Endodermal cell (in vitro differentiated cells): ENCODE measurements around the gene CCDC86. TPM values are rescaled to one million over a fixed set of nuclear protein-coding genes. Genes with fewer than 3 reads are reported as not detected.
A peak's percentile ranks its signal among the peaks of the same experiment; 100 is the strongest.

Source experiments
- DNase-seq: peaks from one replicate; pipeline ENCODE4 v3.0.0-alpha.2; 2017
- H3K27ac ChIP-seq: 2 replicates; pipeline ENCODE4 v1.5.1; 2013; ENCODE audit warnings: mild to moderate bottlenecking, low read depth, low read length, moderate library complexity
- H3K27me3 ChIP-seq: 2 replicates; pipeline ENCODE4 v1.6.1; 2013; ENCODE audit warnings: mild to moderate bottlenecking, low read length, moderate library complexity; ENCODE audit not compliant: insufficient read depth, control insufficient read depth, poor library complexity, severe bottlenecking
- H3K36me3 ChIP-seq: 2 replicates; pipeline ENCODE4 v1.7.0; 2013; ENCODE audit warnings: mild to moderate bottlenecking, low read length, moderate library complexity; ENCODE audit not compliant: control insufficient read depth, insufficient read depth
- H3K4me1 ChIP-seq: one replicate; pipeline ENCODE4 v1.7.0; 2013; ENCODE audit warnings: low read length; ENCODE audit not compliant: control insufficient read depth, insufficient read depth
- H3K4me3 ChIP-seq: 2 replicates; pipeline ENCODE4 v1.5.1; 2013; ENCODE audit warnings: mild to moderate bottlenecking, low read length, moderate library complexity
- H3K9ac ChIP-seq: 2 replicates; pipeline ENCODE4 v1.6.1; 2013; ENCODE audit warnings: mild to moderate bottlenecking, low read length, moderate library complexity; ENCODE audit not compliant: poor library complexity, severe bottlenecking; ENCODE audit errors: extremely low read depth
- H3K9me3 ChIP-seq: 2 replicates; pipeline ENCODE4 v1.6.1; 2013; ENCODE audit warnings: mild to moderate bottlenecking, low read length, moderate library complexity; ENCODE audit not compliant: control insufficient read depth
- H3K27ac Mint-ChIP-seq: 2 replicates; pipeline ENCODE4 v1.8.0; 2020; ENCODE audit warnings: mixed read lengths
- H3K27me3 Mint-ChIP-seq: 2 replicates; pipeline ENCODE4 v1.8.0; 2021; ENCODE audit warnings: mild to moderate bottlenecking, mixed read lengths; ENCODE audit not compliant: insufficient read depth
- H3K36me3 Mint-ChIP-seq: 2 replicates; pipeline ENCODE4 v1.8.0; 2020; ENCODE audit warnings: low read depth, mixed read lengths
- H3K4me1 Mint-ChIP-seq: 2 replicates; pipeline ENCODE4 v1.8.0; 2020; ENCODE audit warnings: mixed read lengths
- H3K4me3 Mint-ChIP-seq: 2 replicates; pipeline ENCODE4 v1.8.0; 2020; ENCODE audit warnings: mild to moderate bottlenecking, moderate library complexity, mixed read lengths
- H3K9me3 Mint-ChIP-seq: 2 replicates; pipeline ENCODE4 v1.8.0; 2020; ENCODE audit warnings: mild to moderate bottlenecking, mixed read lengths
- CTCF ChIP-seq: fragments of 200-600 bp; sonication (generic); conservative IDR thresholded peaks from 2 replicates; pipeline ENCODE4 v1.5.0; 2021; ENCODE audit warnings: antibody characterized with exemption, mild to moderate bottlenecking
- WGBS, 2 experiments: methylation state at CpG; one replicate each; pipeline versions ENCODE4 v1.1.5 to v1.1.7; 2013; ENCODE audit warnings: missing lambda C conversion rate in 2 of 2, mixed read lengths in 1 of 2; ENCODE audit not compliant: insufficient coverage in 1 of 2, insufficient read length in 1 of 2; 5-methylcytosine and 5-hydroxymethylcytosine counted together
- total RNA-seq, 2 donors: library from RNA; stranded (reverse); fragmentation: NEBNext Ultra II Directional in 1 of 2; extraction: Animal tissue kit (Norgen Biotek cat#: 25700) in 1 of 2; gene quantifications; 2 replicates in 1 of 2; 3 replicates in 1 of 2; pipeline ENCODE4 v1.2.1, GENCODE V29; 2021

The CCDC86 gene
- total RNA-seq, 2 donors from 2014 or later: 22.4 to 27.9 TPM

DNA sequence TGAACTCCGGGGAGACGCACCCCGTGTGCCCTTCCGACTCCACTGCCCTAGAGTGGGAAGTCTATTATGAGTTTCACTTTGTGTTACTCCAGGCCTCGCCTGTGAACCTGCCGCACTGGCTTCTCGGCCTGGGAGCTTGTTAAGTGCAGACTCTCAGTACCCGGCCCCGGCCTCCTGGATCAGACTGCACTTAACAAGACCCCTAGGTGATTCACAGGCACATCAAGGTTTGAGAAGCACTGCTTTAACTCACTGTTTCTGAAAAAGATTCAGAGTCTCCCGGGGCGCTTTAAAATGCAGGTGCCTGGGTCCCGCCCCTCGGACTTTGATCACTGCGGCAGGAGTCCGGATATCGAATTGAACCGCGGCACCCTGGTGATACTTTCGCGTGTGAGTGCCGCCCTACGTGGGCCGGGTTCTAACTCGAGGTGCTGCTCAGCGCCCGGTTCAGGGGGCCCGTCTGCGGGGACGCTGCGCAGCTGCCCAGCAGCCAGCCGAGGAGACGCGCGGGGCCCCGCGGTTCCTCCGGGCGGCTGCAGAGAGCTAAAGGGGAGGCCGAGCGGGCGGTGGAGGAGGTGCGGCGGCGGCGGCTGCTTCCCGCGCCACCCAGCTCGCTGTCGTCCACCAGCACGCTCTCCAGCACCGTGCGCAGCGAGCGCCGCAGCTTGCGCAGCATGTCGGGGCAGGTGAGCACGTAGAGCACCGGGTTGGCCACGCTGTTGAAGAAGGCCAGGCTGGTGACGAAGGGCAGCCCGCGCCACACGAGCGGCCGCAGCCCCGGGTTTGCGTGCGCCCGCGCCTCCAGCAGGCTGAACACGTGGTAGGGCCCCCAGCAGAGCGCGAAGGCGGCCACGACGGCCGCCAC, 10.4 kb downstream of the CCDC86 start:
- Mint-ChIP-seq H3K4me1 (peaks cover 4% of the 10 kb centered on the region), H3K9me3 (no peaks in the 10 kb centered on the region), H3K4me3 (peak overlapping the region; percentile 32), H3K27ac (no peak overlapping the region), H3K27me3 (peaks cover 44% of the 10 kb centered on the region), H3K36me3 (peaks cover 25% of the 10 kb centered on the region)
- peak; percentile 76 for DNase-seq
- TF ChIP-seq CTCF: no peak
- no peak overlapping the region for H3K27ac ChIP-seq
- peaks cover 14% of the 10 kb centered on the region for H3K27me3 ChIP-seq
- WGBS, 2 experiments: 58 to 60% methylated on average over 47 to 78 of the region's 78 CpGs
- peaks cover 5% of the 10 kb centered on the region for H3K36me3 ChIP-seq
- H3K9ac ChIP-seq: no peak overlapping the region
- no peaks in the 10 kb centered on the region for H3K4me1 ChIP-seq
- H3K9me3 ChIP-seq: no peaks in the 10 kb centered on the region
- no peak overlapping the region for H3K4me3 ChIP-seq

DNA sequence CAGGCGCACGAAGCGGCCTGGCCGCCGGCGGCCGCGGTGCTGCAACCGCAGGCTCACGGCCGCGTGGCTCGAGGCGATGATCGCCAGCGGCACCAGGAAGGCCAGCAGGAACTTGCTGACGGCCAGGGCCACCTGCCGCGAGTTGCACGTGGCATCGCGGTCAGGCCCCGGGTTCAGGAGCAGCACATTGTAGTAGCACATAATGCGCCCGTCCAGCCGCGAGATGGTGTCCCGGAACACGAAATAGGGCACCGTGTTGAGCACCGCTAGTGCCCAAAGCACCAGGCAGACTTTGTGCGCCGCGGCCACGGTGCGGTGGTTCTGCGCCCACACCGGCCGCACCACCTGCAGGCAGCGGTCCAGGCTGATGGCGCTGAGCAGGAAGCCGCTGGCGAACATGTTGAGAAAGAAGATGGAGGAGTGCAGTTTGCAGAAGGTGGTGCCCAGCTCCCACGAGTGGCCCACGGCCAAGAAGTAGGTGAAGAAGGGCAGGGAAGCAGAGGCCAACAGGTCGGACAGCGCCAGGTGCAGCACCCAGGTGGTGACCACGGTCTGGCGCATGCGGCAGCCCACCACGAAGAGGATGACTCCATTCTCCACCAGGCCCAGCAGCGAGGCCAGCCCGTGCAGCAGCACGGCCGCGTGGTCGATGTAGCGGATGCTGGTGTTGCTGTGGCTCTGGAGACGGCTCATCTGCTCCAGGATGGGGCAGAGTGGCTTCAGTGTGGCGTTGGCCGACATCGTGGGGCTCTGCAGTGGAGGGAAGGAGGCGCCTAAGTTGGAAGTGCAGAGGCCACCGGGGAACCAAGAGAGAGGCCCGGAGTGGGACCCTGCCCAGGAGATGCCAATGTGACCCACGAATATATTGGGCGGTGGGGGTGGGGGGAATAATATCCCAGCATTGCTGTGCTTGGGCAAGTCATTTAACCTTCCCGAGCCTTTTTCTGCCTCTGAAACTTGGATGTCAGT, 11.4 kb downstream of the CCDC86 start:
- Histone ChIP-seq H3K9me3 (no peaks in the 10 kb centered on the region), H3K9ac (no peak overlapping the region), H3K36me3 (peaks cover 5% of the 10 kb centered on the region), H3K27me3 (peaks cover 14% of the 10 kb centered on the region), H3K4me1 (no peaks in the 10 kb centered on the region), H3K4me3 (no peak overlapping the region), H3K27ac (no peak overlapping the region)
- no peak for DNase-seq
- H3K4me3 Mint-ChIP-seq: no peak overlapping the region
- peaks cover 4% of the 10 kb centered on the region for H3K4me1 Mint-ChIP-seq
- TF ChIP-seq CTCF: no peak
- WGBS, 2 experiments: 95 to 96% methylated on average over 53 to 68 of the region's 68 CpGs
- peaks cover 25% of the 10 kb centered on the region for H3K36me3 Mint-ChIP-seq
- H3K27me3 Mint-ChIP-seq: peaks cover 47% of the 10 kb centered on the region
- H3K9me3 Mint-ChIP-seq: no peaks in the 10 kb centered on the region
- H3K27ac Mint-ChIP-seq: no peak overlapping the region

DNA sequence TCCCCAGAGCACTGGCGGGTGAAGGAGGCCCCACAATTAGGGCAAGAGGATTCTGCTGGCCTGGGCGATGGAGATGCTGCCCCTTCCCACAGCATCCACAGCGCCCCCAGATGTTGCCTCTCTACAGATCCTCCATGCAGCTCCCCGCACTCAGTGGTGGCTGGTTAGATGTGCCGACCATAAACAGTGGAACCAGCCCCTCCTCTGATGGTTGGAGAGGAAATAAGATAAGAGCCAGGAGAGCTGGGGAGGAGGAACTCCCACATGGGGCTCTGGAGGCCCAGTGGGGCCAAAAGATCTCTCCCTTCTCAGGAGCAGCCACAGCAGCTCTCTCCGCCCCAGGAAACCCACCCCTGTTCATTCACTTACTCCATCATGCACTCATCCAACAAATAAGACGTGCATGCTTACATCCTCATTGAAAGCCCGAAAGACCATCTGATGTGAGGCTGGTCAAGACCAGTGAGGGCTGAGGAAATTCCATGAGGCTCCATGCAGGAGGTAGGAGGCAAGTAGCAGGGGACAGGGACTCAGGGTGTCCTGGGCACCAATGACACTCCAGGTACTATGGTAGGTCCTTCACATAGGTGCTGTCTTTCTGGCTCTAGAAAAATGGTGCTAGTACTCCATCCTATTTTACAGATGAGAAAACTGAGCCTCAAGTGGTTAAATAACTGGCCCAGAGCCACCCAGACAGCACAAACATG, 12.4 kb downstream of the CCDC86 start:
- H3K4me3 Mint-ChIP-seq: no peak overlapping the region
- WGBS, 2 experiments: 88 to 89% methylated on average over 6 to 8 of the region's 8 CpGs
- no peak overlapping the region for H3K9ac ChIP-seq

More for the DNA sequence above, 12.4 kb downstream of the CCDC86 start:
- Histone ChIP-seq H3K9me3 (no peaks in the 10 kb centered on the region), H3K4me3 (no peak overlapping the region), H3K27me3 (peaks cover 14% of the 10 kb centered on the region), H3K27ac (no peak overlapping the region), H3K4me1 (no peaks in the 10 kb centered on the region), H3K36me3 (peaks cover 5% of the 10 kb centered on the region)
- H3K36me3 Mint-ChIP-seq: peaks cover 18% of the 10 kb centered on the region
- H3K27ac Mint-ChIP-seq: no peak overlapping the region
- peaks cover 4% of the 10 kb centered on the region for H3K4me1 Mint-ChIP-seq
- peaks cover 49% of the 10 kb centered on the region for H3K27me3 Mint-ChIP-seq
- no peaks in the 10 kb centered on the region for H3K9me3 Mint-ChIP-seq
- DNase-seq: no peak
- TF ChIP-seq CTCF: no peak
